ENCODE data around the gene CCDC8.
A peak's percentile ranks its signal among the peaks of the same experiment; 100 is the strongest.
"Not testable (repeated sequence)": the region's sequence is repeated elsewhere in the genome, so short reads cannot be mapped to it uniquely, and the experiment has no call there.

CCDC8 gene

DNA sequence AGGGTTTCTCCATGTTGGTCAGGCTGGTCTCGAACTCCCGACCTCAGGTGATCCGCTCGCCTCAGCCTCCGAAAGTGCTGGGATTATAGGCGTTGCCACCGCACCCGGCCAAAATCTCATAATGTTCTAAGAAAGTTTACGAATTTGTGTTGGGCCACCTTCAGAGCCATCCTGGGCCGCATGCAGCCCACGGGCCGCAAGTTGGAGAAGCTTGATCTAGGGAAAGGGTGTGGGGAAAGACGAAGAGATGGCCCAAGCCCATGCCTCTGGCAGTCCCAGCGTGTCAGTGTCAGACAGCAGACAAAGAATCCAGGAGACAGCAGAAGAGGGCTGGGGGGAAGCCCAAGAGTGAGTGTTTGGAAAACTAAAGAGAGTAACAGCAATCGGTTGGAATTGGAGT is 32.7 kb upstream of the CCDC8 start:
- no peak for ATAC-seq (replicated peaks)
- no peak overlapping the region for H3K27ac Mint-ChIP-seq
- peaks cover 7 to 8% of the 10 kb centered on the region in 2 donors for H3K9me3 Mint-ChIP-seq
- peaks cover 6 to 27% of the 10 kb centered on the region in 2 donors for H3K27me3 Mint-ChIP-seq
- no peaks in the 10 kb centered on the region for H3K4me1 Mint-ChIP-seq
- H3K4me3 Mint-ChIP-seq = no peak overlapping the region
- DNase-seq = no peak
- no peaks in the 10 kb centered on the region for H3K36me3 Mint-ChIP-seq

- no peak for DNase-seq
Measured at GRCh38 chr19:46442808-46443450, 29.6 kb upstream of the CCDC8 start.

GRCh38 chr19:46441866-46442265 is 28.5 kb upstream of the CCDC8 start:
- Mint-ChIP-seq H3K27ac (no peak overlapping the region), H3K27me3 (peaks cover 0 to 10% of the 10 kb centered on the region in 2 donors), H3K4me3 (no peak overlapping the region), H3K9me3 (no peaks in the 10 kb centered on the region), H3K36me3 (no peaks in the 10 kb centered on the region), H3K4me1 (no peaks in the 10 kb centered on the region)
- ATAC-seq (replicated peaks) (no peak), DNase-seq (no peak)

More at GRCh38 chr19:46442808-46443450, 29.6 kb upstream of the CCDC8 start:
- Mint-ChIP-seq H3K27ac (no peak overlapping the region), H3K4me3 (no peak overlapping the region), H3K4me1 (no peaks in the 10 kb centered on the region), H3K36me3 (no peaks in the 10 kb centered on the region), H3K27me3 (peaks cover 6 to 17% of the 10 kb centered on the region in 2 donors), H3K9me3 (no peaks in the 10 kb centered on the region)
- ATAC-seq (replicated peaks) = no peak

- not testable (repeated sequence) for H3K9me3 Mint-ChIP-seq; H3K4me1 Mint-ChIP-seq; H3K36me3 Mint-ChIP-seq; H3K27ac Mint-ChIP-seq; H3K4me3 Mint-ChIP-seq; DNase-seq; ATAC-seq (replicated peaks)
- peaks cover 20 to 33% of the 10 kb centered on the region in 2 donors for H3K27me3 Mint-ChIP-seq
Measured at GRCh38 chr19:46435689-46436088, 22.3 kb upstream of the CCDC8 start.

DNA sequence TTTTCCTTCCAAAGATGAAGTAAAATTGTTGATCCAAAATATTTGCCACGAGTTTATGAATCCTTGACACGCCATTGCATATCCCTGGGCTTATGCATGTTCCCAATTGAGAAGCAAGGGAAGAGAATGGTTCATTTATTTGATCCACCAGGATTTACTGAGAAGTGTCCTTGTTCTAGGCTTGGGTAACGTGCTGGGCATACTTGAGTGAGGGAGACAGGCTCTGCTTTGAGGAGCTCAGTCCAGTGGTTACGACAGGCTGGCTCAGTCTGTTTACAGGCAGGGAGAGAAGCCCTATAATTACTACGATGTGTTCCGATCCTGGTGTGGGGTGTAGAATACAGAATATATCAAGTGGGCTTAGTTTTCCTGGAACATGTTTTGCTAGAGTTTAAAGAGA is 21.6 kb upstream of the CCDC8 start:
- Mint-ChIP-seq H3K27ac (no peak overlapping the region), H3K9me3 (no peaks in the 10 kb centered on the region), H3K27me3 (peaks cover 27 to 39% of the 10 kb centered on the region in 2 donors), H3K4me3 (no peak overlapping the region), H3K36me3 (no peaks in the 10 kb centered on the region), H3K4me1 (no peaks in the 10 kb centered on the region)
- ATAC-seq (replicated peaks) = no peak
- no peak for DNase-seq

- peaks cover 39 to 55% of the 10 kb centered on the region in 2 donors for H3K27me3 Mint-ChIP-seq
- not testable (repeated sequence) for H3K9me3 Mint-ChIP-seq; H3K4me3 Mint-ChIP-seq; DNase-seq; H3K27ac Mint-ChIP-seq; ATAC-seq (replicated peaks); H3K4me1 Mint-ChIP-seq; H3K36me3 Mint-ChIP-seq
Measured at GRCh38 chr19:46433470-46433869, 20.1 kb upstream of the CCDC8 start.

- Mint-ChIP-seq H3K27ac (no peak overlapping the region), H3K4me3 (no peak overlapping the region), H3K9me3 (no peaks in the 10 kb centered on the region), H3K4me1 (peaks cover 14 to 15% of the 10 kb centered on the region in 2 donors), H3K36me3 (peaks cover 0 to 1% of the 10 kb centered on the region in 2 donors), H3K27me3 (peaks cover 56 to 71% of the 10 kb centered on the region in 2 donors)
- DNase-seq = no peak
- peak in 1 of 2 donors; percentile 21 for ATAC-seq (replicated peaks)
Measured at GRCh38 chr19:46431824-46432223, 18.5 kb upstream of the CCDC8 start.

DNA sequence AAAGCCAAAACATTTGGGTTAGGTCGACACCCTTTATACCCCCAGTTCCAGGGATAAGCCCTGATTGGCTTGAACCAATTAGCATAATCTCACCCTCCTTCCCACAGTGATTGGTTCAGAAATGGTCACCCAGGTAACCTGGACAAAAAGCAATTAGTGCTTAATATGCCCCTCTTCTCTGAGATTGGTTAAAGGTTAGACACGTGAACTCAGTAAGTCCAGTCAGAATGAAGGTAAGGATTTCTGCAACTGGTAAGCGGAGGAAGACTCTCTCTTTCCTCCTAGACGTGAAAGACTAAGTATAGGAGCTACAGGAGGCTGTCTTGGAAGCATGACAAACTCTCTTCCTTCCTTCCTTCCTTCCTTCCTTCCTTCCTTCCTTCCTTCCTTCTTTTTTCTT is 16.6 kb upstream of the CCDC8 start:
- Mint-ChIP-seq H3K27ac (no peak overlapping the region), H3K4me1 (peaks cover 22 to 25% of the 10 kb centered on the region in 2 donors), H3K36me3 (peaks cover 0 to 2% of the 10 kb centered on the region in 2 donors), H3K4me3 (no peak overlapping the region), H3K9me3 (no peaks in the 10 kb centered on the region), H3K27me3 (peaks cover 67 to 84% of the 10 kb centered on the region in 2 donors)
- ATAC-seq (replicated peaks) = no peak
- no peak for DNase-seq

DNA sequence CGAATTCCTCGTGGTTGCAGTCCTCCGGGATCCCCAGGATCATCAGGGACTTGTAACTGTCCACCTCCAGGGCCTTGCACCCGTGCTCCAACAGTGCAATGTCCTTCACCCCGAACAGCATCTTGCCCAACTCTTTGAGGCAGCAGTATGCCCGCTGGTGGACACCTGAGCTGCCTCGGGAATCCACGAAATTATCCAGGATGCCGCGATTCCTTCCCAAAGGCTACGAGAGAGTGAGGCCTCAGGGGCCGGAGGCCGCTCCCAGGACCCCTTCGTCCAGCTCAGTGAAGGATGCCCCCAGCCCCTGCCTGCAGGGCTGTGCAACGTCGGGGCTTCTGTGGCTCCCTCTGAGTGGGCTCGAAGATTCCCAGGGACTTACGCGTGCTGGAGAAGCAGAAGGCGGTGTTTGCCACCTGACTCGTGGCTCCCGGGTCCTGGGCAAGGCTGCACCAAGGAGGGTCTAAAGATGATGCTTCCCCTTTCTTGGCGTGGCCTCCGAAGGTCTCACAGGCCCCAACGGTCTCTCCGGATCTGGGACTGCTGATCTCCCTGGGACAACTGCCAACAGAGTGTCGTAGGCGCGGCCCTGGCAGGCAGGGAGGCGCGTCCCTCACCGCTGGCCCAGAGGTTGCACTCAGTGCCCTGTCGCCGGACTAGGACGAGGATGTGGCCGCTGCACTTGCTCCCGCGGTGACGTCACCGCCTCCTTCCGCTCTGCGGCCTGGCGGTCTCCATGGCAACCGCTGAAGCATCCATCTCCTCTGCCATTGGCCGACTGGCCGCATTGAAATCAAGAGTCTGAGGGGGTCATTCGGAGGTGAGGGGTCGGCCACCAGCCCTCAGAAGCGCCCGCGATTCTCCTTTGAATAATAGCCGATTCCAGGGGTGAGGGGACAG is 15.1 kb upstream of the CCDC8 start, which contains the start of gene PNMA8C:
PNMA8C (minus strand) TSS at position 698 of the 897 bp plus-strand sequence; CDS start at position 121, 577 bp downstream.
- peak within 1 kb of the TSS; percentile 88 for H3K27ac Mint-ChIP-seq
- ATAC-seq (replicated peaks) = peak; percentile 68 to 75
- DNase-seq = peak; percentile 43
- peak within 1 kb of the TSS; percentile 79 to 86 for H3K4me3 Mint-ChIP-seq
- peaks cover 0 to 2% of the 10 kb centered on the region in 2 donors for H3K36me3 Mint-ChIP-seq
- H3K4me1 Mint-ChIP-seq = peaks cover 22 to 25% of the 10 kb centered on the region in 2 donors
- no peaks in the 10 kb centered on the region for H3K9me3 Mint-ChIP-seq
- H3K27me3 Mint-ChIP-seq = peaks cover 65 to 87% of the 10 kb centered on the region in 2 donors

DNA sequence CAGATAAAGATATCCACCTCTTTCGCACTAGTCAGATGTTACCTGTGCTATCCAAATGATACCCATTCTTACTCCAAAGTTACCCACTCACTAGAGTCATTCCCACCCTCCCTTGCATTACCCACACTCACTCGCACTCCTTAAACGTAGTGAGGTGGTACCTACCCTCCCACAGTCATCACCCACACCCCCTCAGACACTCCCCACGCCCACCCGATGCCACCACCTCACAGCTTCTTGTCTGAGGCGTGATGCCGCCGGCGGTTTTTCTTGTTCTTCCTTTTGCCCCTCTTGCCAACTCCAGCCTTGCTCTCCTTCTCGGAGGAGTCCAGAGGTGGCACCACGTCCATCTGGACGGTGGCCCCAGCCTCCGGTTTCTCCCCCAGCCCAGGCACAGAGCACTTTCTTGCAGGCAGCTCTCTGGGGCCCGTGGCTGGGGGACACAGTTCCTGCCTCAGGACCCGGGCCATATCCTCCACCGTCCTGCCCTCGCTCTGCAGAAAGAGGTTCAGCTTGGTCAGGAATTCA is 14.2 kb upstream of the CCDC8 start:
- Mint-ChIP-seq H3K27me3 (peaks cover 69 to 94% of the 10 kb centered on the region in 2 donors), H3K27ac (no peak overlapping the region), H3K36me3 (peaks cover 0 to 2% of the 10 kb centered on the region in 2 donors), H3K4me1 (peaks cover 22 to 25% of the 10 kb centered on the region in 2 donors), H3K9me3 (no peaks in the 10 kb centered on the region), H3K4me3 (peak overlapping the region in 1 of 2 donors; percentile 84)
- ATAC-seq (replicated peaks) (no peak), DNase-seq (no peak)

- peak; percentile 73 to 75 for ATAC-seq (replicated peaks)
- peak; percentile 43 for DNase-seq
- peaks cover 22 to 25% of the 10 kb centered on the region in 2 donors for H3K4me1 Mint-ChIP-seq
- no peaks in the 10 kb centered on the region for H3K9me3 Mint-ChIP-seq
- H3K27ac Mint-ChIP-seq = peak overlapping the region; percentile 84
- peaks cover 70 to 90% of the 10 kb centered on the region in 2 donors for H3K27me3 Mint-ChIP-seq
- H3K36me3 Mint-ChIP-seq = peaks cover 0 to 2% of the 10 kb centered on the region in 2 donors
- peak overlapping the region; percentile 84 to 85 for H3K4me3 Mint-ChIP-seq
Measured at GRCh38 chr19:46426506-46427162, 13.3 kb upstream of the CCDC8 start.

DNA sequence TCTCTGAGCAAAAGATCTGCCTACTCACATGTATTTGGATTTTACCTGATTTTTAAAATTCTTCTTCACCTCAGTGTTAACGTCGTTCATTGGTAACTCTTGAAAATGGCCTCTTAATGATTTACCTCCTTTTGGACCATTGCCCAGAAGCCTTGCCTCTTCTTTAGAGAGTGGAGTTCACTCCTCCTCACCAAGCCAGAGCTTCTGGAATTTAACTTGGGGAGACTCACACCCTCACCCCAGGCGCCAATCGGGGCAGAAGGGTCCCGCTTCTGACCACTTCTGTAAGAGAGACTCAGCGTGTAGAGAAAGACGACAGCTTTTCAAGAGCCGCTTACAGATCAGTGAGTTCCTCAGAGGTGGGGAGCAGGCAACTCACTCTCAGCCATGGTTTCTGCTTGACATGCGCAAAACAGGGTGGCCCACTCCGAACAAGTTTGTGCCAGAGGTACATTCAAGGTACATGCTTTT is 12.7 kb upstream of the CCDC8 start:
- H3K9me3 Mint-ChIP-seq = no peaks in the 10 kb centered on the region
- peak overlapping the region; percentile 84 to 85 for H3K4me3 Mint-ChIP-seq
- H3K27ac Mint-ChIP-seq = no peak overlapping the region
- H3K36me3 Mint-ChIP-seq = peaks cover 0 to 2% of the 10 kb centered on the region in 2 donors
- peaks cover 64 to 85% of the 10 kb centered on the region in 2 donors for H3K27me3 Mint-ChIP-seq
- DNase-seq = no peak
- H3K4me1 Mint-ChIP-seq = peaks cover 22 to 25% of the 10 kb centered on the region in 2 donors
- ATAC-seq (replicated peaks) = peak; percentile 36 to 41

DNA sequence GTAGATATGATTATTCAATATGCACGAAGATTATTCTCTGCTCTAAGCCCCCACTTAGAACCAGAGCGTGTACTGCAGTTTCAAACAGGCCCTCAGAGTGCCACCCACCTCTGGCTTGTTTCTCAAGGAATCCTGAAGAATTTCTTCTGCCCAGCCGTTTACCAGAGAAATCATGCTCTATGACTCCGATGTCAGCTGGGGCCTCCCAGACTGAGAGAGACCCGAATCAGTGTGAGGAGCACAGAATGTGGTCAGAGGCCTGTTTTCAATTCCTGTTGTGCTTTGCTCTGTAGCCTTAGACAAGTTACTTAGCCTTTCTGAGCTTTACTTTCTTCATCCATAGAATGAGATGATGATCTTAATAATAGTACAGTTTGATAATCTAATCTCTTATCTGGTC is 9.8 kb upstream of the CCDC8 start:
- no peak for DNase-seq
- Mint-ChIP-seq H3K27ac (no peak overlapping the region), H3K27me3 (peaks cover 51 to 83% of the 10 kb centered on the region in 2 donors), H3K4me1 (peaks cover 14 to 15% of the 10 kb centered on the region in 2 donors), H3K4me3 (no peak overlapping the region), H3K36me3 (peaks cover 0 to 2% of the 10 kb centered on the region in 2 donors), H3K9me3 (no peaks in the 10 kb centered on the region)
- no peak for ATAC-seq (replicated peaks)

- ATAC-seq (replicated peaks) (no peak), DNase-seq (no peak)
- no peaks in the 10 kb centered on the region for H3K9me3 Mint-ChIP-seq
- no peak overlapping the region for H3K27ac Mint-ChIP-seq
- peaks cover 11 to 14% of the 10 kb centered on the region in 2 donors for H3K4me1 Mint-ChIP-seq
- no peak overlapping the region for H3K4me3 Mint-ChIP-seq
- peaks cover 43 to 76% of the 10 kb centered on the region in 2 donors for H3K27me3 Mint-ChIP-seq
- H3K36me3 Mint-ChIP-seq = peaks cover 0 to 2% of the 10 kb centered on the region in 2 donors
Measured at GRCh38 chr19:46422344-46422743, 9.0 kb upstream of the CCDC8 start.

Data from stimulated activated naive B cell treated with anti-CD40 and anti-IgM and Interleukin-4, amounts not matched to agents 10 μg/mL and 1 μg/mL and 100 μg/mL, for 72 hours (primary cell).